Prostate gland (tissue), 2 donors: ENCODE measurements around the gene CEP295NL. TPM values are rescaled to one million over a fixed set of nuclear protein-coding genes. Genes with fewer than 3 reads are reported as not detected.
A peak's percentile ranks its signal among the peaks of the same experiment; 100 is the strongest.
"Not testable (repeated sequence)": the region's sequence is repeated elsewhere in the genome, so short reads cannot be mapped to it uniquely, and the experiment has no call there.

Experiments used
- DNase-seq: peaks from one replicate; pipeline ENCODE4 v3.0.0-alpha.2; 2019; ENCODE audit warnings: low spot score
- H3K27ac ChIP-seq, 2 donors: fragments of 200-600 bp; sonication (generic); 2 replicates each; pipeline ENCODE4 v1.5.1; 2017 to 2019
- H3K27me3 ChIP-seq: fragments of 200-600 bp; sonication (generic); replicated peaks from 2 replicates; pipeline ENCODE4 v1.5.1; 2019; ENCODE audit not compliant: insufficient read depth
- H3K36me3 ChIP-seq, 2 donors: fragments of 200-600 bp; sonication (generic); 1 replicate in 1 of 2; 2 replicates in 1 of 2; pipeline versions ENCODE4 v1.5.1 to v1.8.1; 2017 to 2019
- H3K4me1 ChIP-seq: fragments of 200-600 bp; sonication (generic); replicated peaks from 2 replicates; pipeline ENCODE4 v1.5.1; 2019
- H3K4me3 ChIP-seq, 2 donors: fragments of 200-600 bp; sonication (generic); 2 replicates each; pipeline ENCODE4 v1.5.1; 2017 to 2019
- H3K9me3 ChIP-seq: fragments of 200-600 bp; sonication (generic); 2 replicates; pipeline ENCODE4 v1.5.1; 2017
- POLR2A ChIP-seq: fragments of 450-650 bp; IDR thresholded peaks from one replicate; pipeline ENCODE4 v1.6.1; 2016; ENCODE audit warnings: antibody characterized with exemption, mild to moderate bottlenecking
- POLR2AphosphoS5 ChIP-seq: sonication (generic); formaldehyde crosslinking; IDR thresholded peaks from one replicate; pipeline ENCODE4 v1.6.1; 2017; ENCODE audit warnings: antibody characterized with exemption
- WGBS: methylation state at CpG from one replicate; pipeline ENCODE4 v1.1.5; 2018; 5-methylcytosine and 5-hydroxymethylcytosine counted together
- intact Hi-C: fragments of 100-400 bp; cut with DNase I; formaldehyde crosslinking; loops from one replicate; pipeline ENCODE4 v1.14.2; 2022
- total RNA-seq, 2 donors: library from RNA; depleted of rRNA; stranded (reverse); fragments of >200 nt; gene quantifications; one replicate each; pipeline ENCODE4 v1.1.0, GENCODE V29; 2016
- TF ChIP-seq, protein P1 (sequence below), 4 experiments: fragments of 200-600 bp in 2 of 4; fragments of 450-650 bp in 2 of 4; sonication (generic) in 2 of 4; IDR thresholded peaks; 1 replicate in 3 of 4; 2 replicates in 1 of 4; pipeline ENCODE4 v1.5.1; 2016 to 2019; ENCODE audit warnings: antibody characterized with exemption in 4 of 4, mild to moderate bottlenecking in 2 of 4, moderate library complexity in 2 of 4

The CEP295NL gene
- total RNA-seq, 2 donors from 2014 or later: 2.2 to 8.2 TPM

DNA sequence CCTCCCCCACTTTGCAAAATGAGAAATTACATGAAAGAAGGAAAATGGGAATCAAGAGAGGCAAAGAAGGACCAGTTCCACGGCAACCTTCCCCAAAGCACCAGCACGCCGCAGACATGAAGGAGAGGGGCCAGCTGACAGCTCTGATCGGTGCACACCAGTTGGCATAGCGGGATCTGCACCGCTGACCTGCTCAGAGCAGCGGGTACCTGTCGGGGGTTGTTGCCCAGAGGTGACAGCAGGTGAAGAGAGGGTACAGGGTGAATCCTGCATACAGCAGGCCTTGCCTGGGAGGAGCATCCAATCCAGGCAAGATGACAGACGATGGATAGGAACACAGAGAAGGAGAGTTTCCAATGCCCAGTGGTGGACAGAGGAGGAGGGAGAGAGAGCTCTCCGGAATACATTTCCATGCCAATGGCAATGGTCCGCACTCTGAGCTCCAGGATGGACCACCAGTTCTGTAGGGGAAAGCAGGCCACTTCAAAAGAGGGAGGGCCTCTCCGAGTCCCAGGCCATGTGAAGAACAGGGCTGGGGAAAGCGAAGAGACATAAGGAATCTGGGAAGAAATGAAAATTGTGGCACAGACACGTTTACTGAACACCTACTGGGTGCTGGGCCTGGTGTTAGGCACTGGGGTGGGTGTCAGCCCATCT lies 24.0 kb downstream of the CEP295NL start:
- no peak for DNase-seq
- intact Hi-C loops: no loop called here
- H3K4me1 ChIP-seq: peaks cover 3% of the 10 kb centered on the region
- H3K9me3 ChIP-seq: no peaks in the 10 kb centered on the region
- TF ChIP-seq, protein P1, sequence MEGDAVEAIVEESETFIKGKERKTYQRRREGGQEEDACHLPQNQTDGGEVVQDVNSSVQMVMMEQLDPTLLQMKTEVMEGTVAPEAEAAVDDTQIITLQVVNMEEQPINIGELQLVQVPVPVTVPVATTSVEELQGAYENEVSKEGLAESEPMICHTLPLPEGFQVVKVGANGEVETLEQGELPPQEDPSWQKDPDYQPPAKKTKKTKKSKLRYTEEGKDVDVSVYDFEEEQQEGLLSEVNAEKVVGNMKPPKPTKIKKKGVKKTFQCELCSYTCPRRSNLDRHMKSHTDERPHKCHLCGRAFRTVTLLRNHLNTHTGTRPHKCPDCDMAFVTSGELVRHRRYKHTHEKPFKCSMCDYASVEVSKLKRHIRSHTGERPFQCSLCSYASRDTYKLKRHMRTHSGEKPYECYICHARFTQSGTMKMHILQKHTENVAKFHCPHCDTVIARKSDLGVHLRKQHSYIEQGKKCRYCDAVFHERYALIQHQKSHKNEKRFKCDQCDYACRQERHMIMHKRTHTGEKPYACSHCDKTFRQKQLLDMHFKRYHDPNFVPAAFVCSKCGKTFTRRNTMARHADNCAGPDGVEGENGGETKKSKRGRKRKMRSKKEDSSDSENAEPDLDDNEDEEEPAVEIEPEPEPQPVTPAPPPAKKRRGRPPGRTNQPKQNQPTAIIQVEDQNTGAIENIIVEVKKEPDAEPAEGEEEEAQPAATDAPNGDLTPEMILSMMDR (IDR thresholded peaks at IDR 0.05): no peak
- TF ChIP-seq POLR2AphosphoS5 (no peak), POLR2A (no peak)
- H3K27ac ChIP-seq: peak overlapping the region; percentile 76 to 78
- no peaks in the 10 kb centered on the region for H3K36me3 ChIP-seq
- H3K4me3 ChIP-seq: no peak overlapping the region
- 78% methylated on average over 14 of the region's 14 CpGs for WGBS
- no peaks in the 10 kb centered on the region for H3K27me3 ChIP-seq

DNA sequence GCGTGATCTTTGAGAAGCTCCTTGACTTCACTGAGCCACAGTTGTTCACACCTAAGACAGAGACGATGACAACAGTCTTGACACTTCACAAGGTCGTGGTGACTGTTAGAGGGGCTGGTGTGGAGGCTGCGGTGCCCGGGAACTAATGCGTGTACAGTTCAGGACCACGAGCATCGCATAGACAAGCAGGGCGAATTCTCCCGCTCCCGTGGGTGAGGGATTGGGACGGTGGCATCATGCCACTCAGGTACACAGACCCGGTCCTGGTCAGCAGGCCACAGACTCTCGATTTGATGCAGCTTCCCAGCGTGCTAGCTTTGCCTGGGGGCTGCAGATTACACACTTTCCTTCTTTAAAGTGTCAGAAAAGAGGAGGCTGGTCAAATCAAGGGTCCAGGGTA lies 24.7 kb downstream of the CEP295NL start:
- intact Hi-C loops: no loop called here
- 87% methylated on average over 15 of the region's 15 CpGs for WGBS
- H3K4me1 ChIP-seq: peaks cover 3% of the 10 kb centered on the region
- no peaks in the 10 kb centered on the region for H3K36me3 ChIP-seq
- DNase-seq: no peak
- H3K4me3 ChIP-seq: no peak overlapping the region
- TF ChIP-seq POLR2A: no peak
- TF ChIP-seq POLR2AphosphoS5: no peak
- TF ChIP-seq, protein P1 (IDR thresholded peaks at IDR 0.05): no peak
- no peaks in the 10 kb centered on the region for H3K9me3 ChIP-seq
- H3K27me3 ChIP-seq: no peaks in the 10 kb centered on the region
- H3K27ac ChIP-seq: no peak overlapping the region

DNA sequence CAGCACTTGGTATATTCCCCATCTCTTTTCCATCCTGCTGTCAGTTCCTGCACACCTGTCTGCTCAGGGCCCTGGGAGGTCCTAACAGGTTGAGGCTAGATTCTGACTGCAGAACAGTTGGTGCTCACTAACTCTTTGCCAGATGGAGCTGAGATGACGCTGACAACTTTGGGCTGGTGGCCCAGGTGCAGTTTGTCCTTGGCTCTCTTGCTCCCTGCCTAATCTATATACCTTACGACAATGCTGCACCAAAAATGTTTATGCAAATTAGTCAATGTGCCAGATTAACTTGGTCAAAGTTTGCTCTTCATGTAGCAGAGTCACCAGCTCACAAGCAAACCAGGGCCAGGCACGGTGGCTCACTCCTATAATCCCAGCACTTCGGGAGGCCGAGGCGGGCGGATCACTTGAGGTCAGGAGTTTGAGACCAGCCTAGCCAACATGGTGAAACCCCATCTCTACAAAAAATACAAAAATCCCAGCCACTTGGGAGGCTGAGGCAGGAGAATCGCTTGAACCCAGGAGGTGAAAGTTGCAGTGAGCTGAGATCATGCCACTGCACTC lies 26.0 kb downstream of the CEP295NL start:
- WGBS: 59% methylated on average over 8 of the region's 8 CpGs
- DNase-seq, H3K27me3 ChIP-seq, H3K4me3 ChIP-seq, H3K27ac ChIP-seq, H3K9me3 ChIP-seq, intact Hi-C loops, H3K36me3 ChIP-seq, H3K4me1 ChIP-seq: not testable (repeated sequence)
- peak; percentile 62 for TF ChIP-seq POLR2AphosphoS5

DNA sequence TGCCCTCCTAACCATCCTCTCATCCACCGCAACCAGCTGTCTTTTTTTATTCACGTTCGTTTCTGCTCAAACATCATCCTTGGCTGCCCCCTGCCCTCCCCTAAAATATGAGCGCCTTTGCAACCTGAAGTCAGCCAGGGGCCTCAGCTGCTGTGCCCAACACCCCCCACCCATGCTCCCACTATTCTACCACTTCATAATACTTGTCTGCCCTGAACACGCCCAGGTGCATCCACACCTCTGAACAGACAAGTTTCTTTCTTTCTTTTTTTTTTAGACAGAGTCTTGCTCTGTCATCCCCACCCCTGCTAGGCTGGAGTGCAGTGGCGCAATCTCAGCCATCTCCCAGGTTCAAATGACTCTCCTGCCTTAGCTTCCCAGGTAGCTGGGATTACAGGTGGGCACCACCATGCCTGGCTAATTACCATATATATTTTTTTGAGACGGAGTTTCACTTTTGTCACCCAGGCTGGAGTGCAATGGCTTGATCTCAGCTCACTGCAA lies 26.9 kb downstream of the CEP295NL start:
- H3K4me1 ChIP-seq: peaks cover 3% of the 10 kb centered on the region
- no peaks in the 10 kb centered on the region for H3K36me3 ChIP-seq
- no peaks in the 10 kb centered on the region for H3K9me3 ChIP-seq
- intact Hi-C loops: no loop called here
- DNase-seq: no peak
- 85% methylated on average over 7 of the region's 7 CpGs for WGBS
- H3K4me3 ChIP-seq: no peak overlapping the region
- no peaks in the 10 kb centered on the region for H3K27me3 ChIP-seq
- H3K27ac ChIP-seq: no peak overlapping the region
- TF ChIP-seq, protein P1 (IDR thresholded peaks at IDR 0.05): no peak
- TF ChIP-seq POLR2AphosphoS5: no peak
- TF ChIP-seq POLR2A: no peak

DNA sequence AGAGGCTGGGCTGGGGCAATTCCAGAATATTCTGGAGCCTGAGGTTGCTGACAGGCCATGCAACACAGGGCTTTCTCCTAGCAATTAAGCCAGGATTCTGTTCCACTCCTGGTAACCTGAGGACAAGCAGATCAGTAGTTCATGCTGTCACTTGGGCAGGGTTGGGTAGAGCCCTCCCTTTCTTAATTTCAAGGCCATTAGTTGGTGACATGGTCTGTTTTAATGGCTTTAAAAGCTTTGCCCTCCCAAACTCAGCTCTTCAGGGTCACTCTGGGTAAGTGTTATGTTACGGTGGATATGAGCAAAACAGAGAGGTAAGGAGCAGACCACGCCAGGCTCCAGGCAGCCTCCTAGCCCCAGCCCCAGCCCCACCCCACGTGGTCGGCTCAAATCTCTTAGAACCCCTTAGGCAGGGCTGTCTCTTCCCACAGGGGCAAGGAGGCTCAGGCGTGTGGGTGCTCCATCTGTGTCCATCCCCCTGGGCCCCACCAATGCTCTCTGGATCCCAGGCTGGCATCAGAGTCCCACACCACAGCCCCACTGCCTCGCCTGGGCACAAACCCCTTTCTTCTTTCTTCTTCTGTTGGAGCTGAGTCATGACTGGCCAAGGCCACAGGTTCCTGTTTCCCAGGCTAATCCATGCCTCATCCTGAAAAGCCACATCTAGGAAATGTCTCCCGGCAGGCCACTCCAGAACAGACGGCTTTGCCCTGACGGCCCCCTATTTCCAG lies 27.5 kb downstream of the CEP295NL start:
- H3K27me3 ChIP-seq: no peaks in the 10 kb centered on the region
- intact Hi-C loops: no loop called here
- H3K27ac ChIP-seq: no peak overlapping the region
- H3K36me3 ChIP-seq: no peaks in the 10 kb centered on the region
- peaks cover 3% of the 10 kb centered on the region for H3K4me1 ChIP-seq
- no peaks in the 10 kb centered on the region for H3K9me3 ChIP-seq
- 62% methylated on average over 9 of the region's 9 CpGs for WGBS
- no peak overlapping the region for H3K4me3 ChIP-seq
- TF ChIP-seq POLR2A (no peak), POLR2AphosphoS5 (no peak)
- TF ChIP-seq, protein P1 (IDR thresholded peaks at IDR 0.05): no peak
- no peak for DNase-seq
